Measurements from ENCODE around the gene CD164L2. TPM values are rescaled to one million over a fixed set of nuclear protein-coding genes. Genes with fewer than 3 reads are reported as not detected.
"Not testable (repeated sequence)": the region's sequence is repeated elsewhere in the genome, so short reads cannot be mapped to it uniquely, and the experiment has no call there.

CD164L2 gene
- polyA plus RNA-seq, 1 donor, result not detected

- DNase-seq, result no peak
Measured at GRCh38 chr1:27403931-27404330, 20.8 kb upstream of the CD164L2 start.

- peak; percentile 76 for DNase-seq
Measured at GRCh38 chr1:27403065-27403726, 20.1 kb upstream of the CD164L2 start.

- no peak for DNase-seq
Measured at GRCh38 chr1:27402349-27402754, 19.2 kb upstream of the CD164L2 start.

- no peak for DNase-seq
Measured at GRCh38 chr1:27400963-27401341, 17.8 kb upstream of the CD164L2 start.

- no peak for DNase-seq
Measured at GRCh38 chr1:27400082-27400962, 17.2 kb upstream of the CD164L2 start.

- no peak for DNase-seq
Measured at GRCh38 chr1:27399251-27400025, 16.3 kb upstream of the CD164L2 start.

GRCh38 chr1:27398405-27399149 lies 15.4 kb upstream of the CD164L2 start:
- DNase-seq, result no peak

GRCh38 chr1:27397749-27398148 lies 14.6 kb upstream of the CD164L2 start:
- DNase-seq, result no peak

GRCh38 chr1:27397110-27397509 lies 14.0 kb upstream of the CD164L2 start:
- no peak for DNase-seq

GRCh38 chr1:27395441-27396195 lies 12.5 kb upstream of the CD164L2 start:
- DNase-seq, result peak; percentile 78

- no peak for DNase-seq
Measured at GRCh38 chr1:27394925-27395324, 11.8 kb upstream of the CD164L2 start.

GRCh38 chr1:27394282-27394658 lies 11.1 kb upstream of the CD164L2 start:
- no peak for DNase-seq

- no peak for DNase-seq
Measured at GRCh38 chr1:27393641-27394281, 10.6 kb upstream of the CD164L2 start.

- no peak for DNase-seq
Measured at GRCh38 chr1:27392778-27393635, 9.9 kb upstream of the CD164L2 start.

GRCh38 chr1:27392096-27392777 lies 9.1 kb upstream of the CD164L2 start, which contains the start of gene GPR3:
Gene GPR3, plus strand, starts transcription at chr1:27392622. Its CDS starts 1,177 bp downstream, at chr1:27393799.
- peak; percentile 89 for DNase-seq

- peak; percentile 52 for DNase-seq
Measured at GRCh38 chr1:27391511-27392095, 8.5 kb upstream of the CD164L2 start.

- no peak for DNase-seq
Measured at GRCh38 chr1:27388337-27389005, 5.3 kb upstream of the CD164L2 start.

GRCh38 chr1:27384797-27385196 lies 1.7 kb upstream of the CD164L2 start:
- DNase-seq, result not testable (repeated sequence)

Measured in hindlimb muscle (tissue), 1 donor.